Mucosa of stomach (tissue), 1 donor: ENCODE data around the gene DDX42.
A peak's percentile ranks its signal among the peaks of the same experiment; 100 is the strongest.

ENCODE experiments used
- H3K27me3 ChIP-seq: one replicate; pipeline ENCODE4 v1.7.0; 2013; ENCODE audit warnings: mild to moderate bottlenecking, low read length; ENCODE audit not compliant: control insufficient read depth, insufficient read depth
- H3K36me3 ChIP-seq: one replicate; pipeline ENCODE4 v1.7.0; 2013; ENCODE audit warnings: low read length; ENCODE audit not compliant: control insufficient read depth, insufficient read depth
- H3K4me1 ChIP-seq: one replicate; pipeline ENCODE4 v1.7.0; 2013; ENCODE audit warnings: mild to moderate bottlenecking, low read length; ENCODE audit not compliant: control insufficient read depth, insufficient read depth
- H3K4me3 ChIP-seq: one replicate; pipeline ENCODE4 v1.7.0; 2013; ENCODE audit warnings: low read length
- H3K9ac ChIP-seq: one replicate; pipeline ENCODE4 v1.7.0; 2013; ENCODE audit warnings: mild to moderate bottlenecking, low read length, moderate library complexity
- H3K9me3 ChIP-seq: one replicate; pipeline ENCODE4 v1.7.0; 2013; ENCODE audit warnings: mild to moderate bottlenecking, low read length, moderate library complexity; ENCODE audit not compliant: control insufficient read depth
- donor health status: Pancreatic carcinoma.

DDX42 gene

GRCh38 chr17:63817736-63818385, 43.9 kb downstream of the DDX42 start:
- H3K4me1 ChIP-seq = peaks cover 5% of the 10 kb centered on the region
- H3K36me3 ChIP-seq = peaks cover 53% of the 10 kb centered on the region
- no peaks in the 10 kb centered on the region for H3K27me3 ChIP-seq
- no peaks in the 10 kb centered on the region for H3K9me3 ChIP-seq
- no peak overlapping the region for H3K9ac ChIP-seq
- H3K4me3 ChIP-seq = no peak overlapping the region

GRCh38 chr17:63819131-63819530, 45.2 kb downstream of the DDX42 start:
- Histone ChIP-seq H3K4me3 (no peak overlapping the region), H3K36me3 (peaks cover 53% of the 10 kb centered on the region), H3K9me3 (no peaks in the 10 kb centered on the region), H3K4me1 (peaks cover 5% of the 10 kb centered on the region), H3K27me3 (no peaks in the 10 kb centered on the region), H3K9ac (no peak overlapping the region)

- no peak overlapping the region for H3K9ac ChIP-seq
- peaks cover 58% of the 10 kb centered on the region for H3K36me3 ChIP-seq
- H3K4me3 ChIP-seq = no peak overlapping the region
- H3K4me1 ChIP-seq = peaks cover 5% of the 10 kb centered on the region
- H3K9me3 ChIP-seq = no peaks in the 10 kb centered on the region
- no peaks in the 10 kb centered on the region for H3K27me3 ChIP-seq
Measured at GRCh38 chr17:63819585-63820537, 45.9 kb downstream of the DDX42 start.

GRCh38 chr17:63820963-63821561, 47.1 kb downstream of the DDX42 start:
- H3K36me3 ChIP-seq = peaks cover 48% of the 10 kb centered on the region

GRCh38 chr17:63821804-63822203, 47.8 kb downstream of the DDX42 start:
- Histone ChIP-seq H3K27me3 (no peaks in the 10 kb centered on the region), H3K36me3 (peaks cover 48% of the 10 kb centered on the region), H3K9me3 (no peaks in the 10 kb centered on the region), H3K9ac (no peak overlapping the region), H3K4me1 (peaks cover 13% of the 10 kb centered on the region), H3K4me3 (no peak overlapping the region)

More at GRCh38 chr17:63820963-63821561, 47.1 kb downstream of the DDX42 start:
- Histone ChIP-seq H3K9ac (no peak overlapping the region), H3K4me3 (no peak overlapping the region), H3K27me3 (no peaks in the 10 kb centered on the region), H3K9me3 (no peaks in the 10 kb centered on the region), H3K4me1 (peaks cover 11% of the 10 kb centered on the region)

GRCh38 chr17:63822537-63822936, 48.6 kb downstream of the DDX42 start:
- Histone ChIP-seq H3K9me3 (no peaks in the 10 kb centered on the region), H3K4me3 (no peak overlapping the region), H3K4me1 (peaks cover 13% of the 10 kb centered on the region), H3K27me3 (no peaks in the 10 kb centered on the region), H3K36me3 (peaks cover 48% of the 10 kb centered on the region), H3K9ac (no peak overlapping the region)

- Histone ChIP-seq H3K9ac (no peak overlapping the region), H3K4me1 (peaks cover 23% of the 10 kb centered on the region), H3K4me3 (no peak overlapping the region), H3K36me3 (peaks cover 42% of the 10 kb centered on the region), H3K27me3 (no peaks in the 10 kb centered on the region), H3K9me3 (no peaks in the 10 kb centered on the region)
Measured at GRCh38 chr17:63823659-63824331, 49.8 kb downstream of the DDX42 start.

GRCh38 chr17:63824362-63824761, 50.4 kb downstream of the DDX42 start:
- H3K4me3 ChIP-seq = no peak overlapping the region
- H3K9ac ChIP-seq = no peak overlapping the region
- peaks cover 24% of the 10 kb centered on the region for H3K4me1 ChIP-seq
- H3K36me3 ChIP-seq = peaks cover 38% of the 10 kb centered on the region
- H3K9me3 ChIP-seq = no peaks in the 10 kb centered on the region
- no peaks in the 10 kb centered on the region for H3K27me3 ChIP-seq

- Histone ChIP-seq H3K36me3 (peaks cover 24% of the 10 kb centered on the region), H3K9ac (peak overlapping the region; percentile 85), H3K4me1 (peaks cover 19% of the 10 kb centered on the region), H3K9me3 (no peaks in the 10 kb centered on the region), H3K4me3 (peak overlapping the region; percentile 90), H3K27me3 (no peaks in the 10 kb centered on the region)
Measured at GRCh38 chr17:63826468-63827001, 52.6 kb downstream of the DDX42 start.

- H3K9ac ChIP-seq = peak within 1 kb of the TSS; percentile 85
- peak within 1 kb of the TSS; percentile 90 for H3K4me3 ChIP-seq
- H3K36me3 ChIP-seq = peaks cover 24% of the 10 kb centered on the region
- H3K27me3 ChIP-seq = no peaks in the 10 kb centered on the region
- no peaks in the 10 kb centered on the region for H3K9me3 ChIP-seq
- H3K4me1 ChIP-seq = peaks cover 19% of the 10 kb centered on the region
Measured at GRCh38 chr17:63827002-63827800, 53.2 kb downstream of the DDX42 start, which contains the start of the genes FTSJ3 and PSMC5. Gene FTSJ3, minus strand, starts transcription at chr17:63827663. Its CDS starts 761 bp downstream, at chr17:63826902. Gene PSMC5, plus strand, starts transcription at chr17:63827431. Its CDS starts 60 bp downstream, at chr17:63827491.

GRCh38 chr17:63827801-63828221, 53.8 kb downstream of the DDX42 start:
- Histone ChIP-seq H3K27me3 (no peaks in the 10 kb centered on the region), H3K9ac (peak overlapping the region; percentile 85), H3K4me3 (peak overlapping the region; percentile 90), H3K9me3 (no peaks in the 10 kb centered on the region), H3K4me1 (peaks cover 19% of the 10 kb centered on the region), H3K36me3 (peaks cover 24% of the 10 kb centered on the region)
